T-cell (primary cell): Measurements from ENCODE around the gene C2orf92. TPM values are rescaled to one million over a fixed set of nuclear protein-coding genes. Genes with fewer than 3 reads are reported as not detected.
"Not testable (repeated sequence)": the region's sequence is repeated elsewhere in the genome, so short reads cannot be mapped to it uniquely, and the experiment has no call there.

Experiments
- ATAC-seq, 4 experiments: fragments of 200-7000 bp in 3 of 4; fragments of 150-1000 bp in 1 of 4; cut with Tn5 transposase; replicated peaks in 1 of 4; 1 replicate in 3 of 4; 2 replicates in 1 of 4; pipeline ENCODE4 v1.10.0; 2021; ENCODE audit warnings: moderate library complexity in 3 of 4, mild to moderate bottlenecking in 2 of 4, moderate number of reproducible peaks in 1 of 4
- CTCF ChIA-PET, 2 donors: fragments of 300-600 bp; sonication (Branson Sonifier 250); formaldehyde crosslinking; loops; one replicate each; lab custom pipeline; 2022; ENCODE audit warnings: antibody characterized with exemption in 2 of 2; lab: Charles Lee
- POLR2A ChIA-PET, 2 donors: fragments of 300-600 bp; sonication (Branson Sonifier 250); formaldehyde crosslinking; loops; one replicate each; lab custom pipeline; 2022; ENCODE audit warnings: antibody characterized with exemption in 2 of 2; lab: Charles Lee
- DNase-seq, 35 experiments: peaks; one replicate each; pipeline versions ENCODE4 v3.0.0 to v3.0.0-alpha.2; 2013 to 2023
- H3K27ac ChIP-seq: one replicate; pipeline ENCODE4 v1.5.1; 2013; ENCODE audit warnings: low read length
- H3K27me3 ChIP-seq, 2 experiments: replicated peaks in 1 of 2; 1 replicate in 1 of 2; 2 replicates in 1 of 2; pipeline versions ENCODE4 v1.6.1 to v1.7.0; 2013; ENCODE audit warnings: low read length in 1 of 2, mixed read lengths in 1 of 2; ENCODE audit not compliant: control insufficient read depth in 2 of 2, insufficient read depth in 2 of 2; ENCODE audit errors: extremely low read depth in 1 of 2
- H3K36me3 ChIP-seq, 2 donors: 1 replicate in 1 of 2; 2 replicates in 1 of 2; pipeline versions ENCODE4 v1.6.1 to v1.7.0; 2013; ENCODE audit warnings: low read length in 1 of 2; ENCODE audit not compliant: control insufficient read depth in 2 of 2, insufficient read depth in 1 of 2; ENCODE audit errors: extremely low read depth in 1 of 2
- H3K4me1 ChIP-seq, 2 experiments: 1 replicate in 1 of 2; 2 replicates in 1 of 2; pipeline versions ENCODE4 v1.6.1 to v1.7.0; 2013; ENCODE audit warnings: low read length in 2 of 2, mixed read lengths in 1 of 2; ENCODE audit not compliant: insufficient read depth in 2 of 2, control insufficient read depth in 1 of 2; ENCODE audit errors: extremely low read depth in 1 of 2
- H3K4me3 ChIP-seq, 2 donors: 1 replicate in 1 of 2; 2 replicates in 1 of 2; pipeline versions ENCODE4 v1.5.1 to v1.7.0; 2013; ENCODE audit warnings: mild to moderate bottlenecking in 2 of 2, low read length in 1 of 2, moderate library complexity in 1 of 2; ENCODE audit not compliant: control insufficient read depth in 1 of 2; ENCODE audit errors: extremely low read depth in 1 of 2
- H3K9me3 ChIP-seq: 2 replicates; pipeline ENCODE4 v1.7.0; 2013
- H3K27ac Mint-ChIP-seq, 2 donors: one replicate each; pipeline ENCODE4 v1.8.0; 2020 to 2021; ENCODE audit warnings: mild to moderate bottlenecking in 2 of 2, mixed read lengths in 2 of 2
- H3K27me3 Mint-ChIP-seq, 2 donors: one replicate each; pipeline ENCODE4 v1.8.0; 2021 to 2022; ENCODE audit warnings: mixed read lengths in 2 of 2
- H3K36me3 Mint-ChIP-seq: one replicate; pipeline ENCODE4 v1.8.0; 2021; ENCODE audit warnings: mixed read lengths
- H3K4me1 Mint-ChIP-seq, 3 donors: one replicate each; pipeline ENCODE4 v1.8.0; 2020 to 2022; ENCODE audit warnings: mixed read lengths in 3 of 3, mild to moderate bottlenecking in 1 of 3
- H3K4me3 Mint-ChIP-seq, 3 donors: one replicate each; pipeline ENCODE4 v1.8.0; 2020 to 2022; ENCODE audit warnings: mild to moderate bottlenecking in 3 of 3, mixed read lengths in 3 of 3, moderate library complexity in 3 of 3
- H3K9me3 Mint-ChIP-seq, 3 donors: one replicate each; pipeline ENCODE4 v1.8.0; 2020 to 2022; ENCODE audit warnings: mixed read lengths in 3 of 3
- WGBS: methylation state at CpG from one replicate; pipeline ENCODE4 v1.1.5; 2013; ENCODE audit warnings: missing lambda C conversion rate; ENCODE audit not compliant: insufficient coverage; 5-methylcytosine and 5-hydroxymethylcytosine counted together
- total RNA-seq, 35 experiments: library from RNA in 6 of 35; stranded (reverse) in 6 of 35; fragments of 120-200 nt in 1 of 35; gene quantifications; one replicate each; pipeline versions ENCODE4 v1.2.1 to v1.2.4 and lab custom pipeline; 2013 to 2026

The C2orf92 gene
- total RNA-seq, 5 donors from 2014 or later (not counting 1 experiment from before 2014, with no cell fraction given): 15.3 to 24.1 (median 16.6) TPM

- Mint-ChIP-seq H3K9me3 (no peaks in the 10 kb centered on the region), H3K27ac (no peak overlapping the region), H3K4me3 (no peak overlapping the region), H3K4me1 (peaks cover 20 to 23% (median 21%) of the 10 kb centered on the region in 3 donors), H3K36me3 (no peaks in the 10 kb centered on the region), H3K27me3 (no peaks in the 10 kb centered on the region)
- ATAC-seq (no peak), DNase-seq (peak in 1 of 35 experiments; percentile 9)
- Histone ChIP-seq H3K27ac (no peak overlapping the region), H3K27me3 (peaks cover 0 to 12% of the 10 kb centered on the region in 2 experiments), H3K9me3 (no peaks in the 10 kb centered on the region), H3K36me3 (no peaks in the 10 kb centered on the region), H3K4me1 (peaks cover 5 to 23% of the 10 kb centered on the region in 2 experiments), H3K4me3 (no peak overlapping the region)
- ChIA-PET POLR2A (no interaction called here), CTCF (interaction anchor here (0.8 to 1.7 kb wide), 2 partner anchors 100 to 116 kb away, joined by 3 to 4 read pairs; no protein-coding TSS in a partner anchor)
- WGBS: 87% methylated on average over 6 of the region's 11 CpGs
These were observed 37.3 kb downstream of the C2orf92 start for GRCh38 chr2:97706708-97707345.

GRCh38 chr2:97707362-97708047, 38.0 kb downstream of the C2orf92 start:
- peaks cover 8 to 29% of the 10 kb centered on the region in 2 experiments for H3K4me1 ChIP-seq
- Mint-ChIP-seq H3K27me3 (no peaks in the 10 kb centered on the region), H3K27ac (no peak overlapping the region), H3K36me3 (no peaks in the 10 kb centered on the region), H3K9me3 (no peaks in the 10 kb centered on the region), H3K4me3 (no peak overlapping the region), H3K4me1 (peaks cover 27 to 30% (median 28%) of the 10 kb centered on the region in 3 donors)
- POLR2A ChIA-PET: no interaction called here
- H3K9me3 ChIP-seq: no peaks in the 10 kb centered on the region
- 80% methylated on average over 7 of the region's 11 CpGs for WGBS
- no peaks in the 10 kb centered on the region for H3K36me3 ChIP-seq
- CTCF ChIA-PET: interaction anchor here (0.8 to 3.5 kb wide), 3 partner anchors 8 to 117 kb away, joined by 3 to 14 read pairs (median 4); no protein-coding TSS in a partner anchor
- no peak overlapping the region for H3K4me3 ChIP-seq
- peak in 1 of 35 experiments; percentile 20 for DNase-seq
- no peak for ATAC-seq
- peaks cover 0 to 12% of the 10 kb centered on the region in 2 experiments for H3K27me3 ChIP-seq
- H3K27ac ChIP-seq: no peak overlapping the region

- no peaks in the 10 kb centered on the region for H3K9me3 Mint-ChIP-seq
- no peaks in the 10 kb centered on the region for H3K27me3 Mint-ChIP-seq
- H3K27ac ChIP-seq: no peak overlapping the region
- H3K4me3 ChIP-seq: no peak overlapping the region
- H3K27ac Mint-ChIP-seq: no peak overlapping the region
- no peaks in the 10 kb centered on the region for H3K36me3 Mint-ChIP-seq
- 78% methylated on average over 4 of the region's 4 CpGs for WGBS
- POLR2A ChIA-PET: interaction anchor here in 1 of 2 donors (0.6 kb wide), 1 partner anchor 772 kb away, joined by 3 read pairs; no protein-coding TSS in a partner anchor
- ATAC-seq (no peak), DNase-seq (no peak)
- H3K4me3 Mint-ChIP-seq: no peak overlapping the region
- H3K36me3 ChIP-seq: no peaks in the 10 kb centered on the region
- CTCF ChIA-PET: interaction anchor here (0.6 to 3.5 kb wide), 3 partner anchors 9 to 99 kb away, joined by 3 to 14 read pairs (median 3); no protein-coding TSS in a partner anchor
- H3K4me1 Mint-ChIP-seq: peaks cover 32 to 35% (median 33%) of the 10 kb centered on the region in 3 donors
- H3K27me3 ChIP-seq: peaks cover 0 to 12% of the 10 kb centered on the region in 2 experiments
- H3K9me3 ChIP-seq: no peaks in the 10 kb centered on the region
- peaks cover 13 to 35% of the 10 kb centered on the region in 2 experiments for H3K4me1 ChIP-seq
These were observed 38.5 kb downstream of the C2orf92 start for GRCh38 chr2:97708048-97708380.

GRCh38 chr2:97708608-97709007, 39.1 kb downstream of the C2orf92 start:
- ChIA-PET POLR2A (interaction anchor here in 1 of 2 donors (0.6 kb wide), 1 partner anchor 771 kb away, joined by 3 read pairs; no protein-coding TSS in a partner anchor), CTCF (interaction anchor here (0.6 to 3.5 kb wide), 7 partner anchors 9 to 118 kb away, joined by 3 to 14 read pairs (median 3); no protein-coding TSS in a partner anchor)
- WGBS: 92% methylated on average over 2 of the region's 8 CpGs
- Mint-ChIP-seq H3K27me3 (no peaks in the 10 kb centered on the region), H3K36me3 (peaks cover 2% of the 10 kb centered on the region), H3K4me1 (peaks cover 38 to 41% (median 38%) of the 10 kb centered on the region in 3 donors), H3K27ac (no peak overlapping the region), H3K4me3 (no peak overlapping the region), H3K9me3 (no peaks in the 10 kb centered on the region)
- no peaks in the 10 kb centered on the region for H3K36me3 ChIP-seq
- H3K27ac ChIP-seq: no peak overlapping the region
- no peaks in the 10 kb centered on the region for H3K9me3 ChIP-seq
- DNase-seq (no peak), ATAC-seq (no peak)
- peaks cover 0 to 12% of the 10 kb centered on the region in 2 experiments for H3K27me3 ChIP-seq
- H3K4me3 ChIP-seq: no peak overlapping the region
- H3K4me1 ChIP-seq: peaks cover 15 to 40% of the 10 kb centered on the region in 2 experiments

DNA sequence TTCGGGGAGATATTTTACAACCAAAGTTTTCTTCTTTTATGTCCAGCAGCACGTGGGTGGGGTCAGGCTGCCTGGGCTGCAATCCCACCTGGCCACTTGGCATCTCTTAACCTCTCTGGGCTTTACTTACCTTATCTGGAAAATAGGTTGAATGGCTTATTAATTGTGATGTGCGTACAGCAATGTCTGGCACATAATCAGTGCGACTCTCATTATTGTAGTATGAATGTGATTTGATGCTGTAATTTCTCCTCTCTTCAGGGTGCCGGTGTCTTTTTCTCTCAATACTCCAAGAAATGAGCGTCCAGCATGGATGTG, 41.8 kb downstream of the C2orf92 start:
- Mint-ChIP-seq H3K36me3 (peaks cover 25% of the 10 kb centered on the region), H3K27me3 (no peaks in the 10 kb centered on the region), H3K4me3 (peak overlapping the region in 1 of 3 donors; percentile 93), H3K9me3 (no peaks in the 10 kb centered on the region), H3K27ac (peak overlapping the region; percentile 100), H3K4me1 (peaks cover 56 to 68% (median 64%) of the 10 kb centered on the region in 3 donors)
- Histone ChIP-seq H3K4me3 (no peak overlapping the region), H3K27me3 (peaks cover 0 to 12% of the 10 kb centered on the region in 2 experiments), H3K27ac (peak overlapping the region; percentile 26), H3K9me3 (no peaks in the 10 kb centered on the region), H3K36me3 (peaks cover 5 to 16% of the 10 kb centered on the region in 2 donors), H3K4me1 (peaks cover 33 to 62% of the 10 kb centered on the region in 2 experiments)
- WGBS: no CpG with 5 or more reads among the region's 6 CpGs
- CTCF ChIA-PET: interaction anchor here (0.6 to 3.5 kb wide), 2 partner anchors 11 to 12 kb away, joined by 3 to 14 read pairs; no protein-coding TSS in a partner anchor
- POLR2A ChIA-PET: no interaction called here
- ATAC-seq: no peak
- no peak for DNase-seq

GRCh38 chr2:97712175-97712574, 42.7 kb downstream of the C2orf92 start:
- H3K9me3 ChIP-seq, ATAC-seq, POLR2A ChIA-PET, H3K27me3 Mint-ChIP-seq, H3K9me3 Mint-ChIP-seq, DNase-seq: not testable (repeated sequence)
- H3K4me3 Mint-ChIP-seq: peak overlapping the region; percentile 70 to 98 (median 93)
- 96% methylated on average over 6 of the region's 9 CpGs for WGBS
- Histone ChIP-seq H3K27ac (peak overlapping the region; percentile 89), H3K36me3 (peaks cover 5 to 23% of the 10 kb centered on the region in 2 donors), H3K4me3 (peak overlapping the region in 1 of 2 donors; percentile 89), H3K27me3 (peaks cover 0 to 12% of the 10 kb centered on the region in 2 experiments), H3K4me1 (peaks cover 40 to 71% of the 10 kb centered on the region in 2 experiments)
- peaks cover 64 to 76% (median 72%) of the 10 kb centered on the region in 3 donors for H3K4me1 Mint-ChIP-seq
- CTCF ChIA-PET: interaction anchor here (0.6 to 1.3 kb wide), 5 partner anchors 13 to 66 kb away, joined by 3 to 4 read pairs (median 3); partner anchors contain the start of gene COX5B (in 1 of the 2)
- peaks cover 32% of the 10 kb centered on the region for H3K36me3 Mint-ChIP-seq
- peak overlapping the region; percentile 100 for H3K27ac Mint-ChIP-seq
